H4 (cell line): ENCODE data around the gene GNLY. TPM values are rescaled to one million over a fixed set of nuclear protein-coding genes. Genes with fewer than 3 reads are reported as not detected.

Source experiments
- DNase-seq: peaks from one replicate; pipeline ENCODE4 v3.0.0-alpha.2; 2015; ENCODE audit warnings: low spot score
- total RNA-seq: library from RNA; depleted of rRNA; stranded (reverse); fragments of >200 nt; shearing (Covaris generic); gene quantifications from 2 replicates; pipeline ENCODE4 v1.2.3, GENCODE V29; 2014; rRNA removed

Gene GNLY
- total RNA-seq, 1 experiment from 2014 or later, result not detected

- no peak for DNase-seq
Observed at GRCh38 chr2:85744741-85745601, 50.8 kb downstream of the GNLY start.

DNA sequence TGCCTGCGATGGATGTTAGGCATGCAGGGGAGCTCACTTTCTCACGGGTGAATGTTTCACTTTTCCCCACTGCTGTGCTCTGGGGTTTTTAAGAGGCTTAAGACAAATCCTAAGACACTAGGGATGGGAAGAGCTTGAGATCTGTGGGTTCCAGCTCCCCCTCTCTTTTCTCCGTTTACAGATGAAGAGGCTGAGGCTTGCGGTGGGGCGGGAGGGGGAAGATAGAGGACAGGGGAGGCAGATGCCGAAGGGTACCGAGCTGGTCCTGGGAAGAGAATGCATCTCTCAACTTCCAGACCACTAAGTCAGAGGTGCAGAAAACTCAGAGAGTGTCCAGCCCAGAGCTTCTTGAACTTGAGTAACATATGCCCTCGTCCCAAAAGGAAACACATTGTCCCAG, 51.5 kb downstream of the GNLY start:
- DNase-seq, result no peak

DNA sequence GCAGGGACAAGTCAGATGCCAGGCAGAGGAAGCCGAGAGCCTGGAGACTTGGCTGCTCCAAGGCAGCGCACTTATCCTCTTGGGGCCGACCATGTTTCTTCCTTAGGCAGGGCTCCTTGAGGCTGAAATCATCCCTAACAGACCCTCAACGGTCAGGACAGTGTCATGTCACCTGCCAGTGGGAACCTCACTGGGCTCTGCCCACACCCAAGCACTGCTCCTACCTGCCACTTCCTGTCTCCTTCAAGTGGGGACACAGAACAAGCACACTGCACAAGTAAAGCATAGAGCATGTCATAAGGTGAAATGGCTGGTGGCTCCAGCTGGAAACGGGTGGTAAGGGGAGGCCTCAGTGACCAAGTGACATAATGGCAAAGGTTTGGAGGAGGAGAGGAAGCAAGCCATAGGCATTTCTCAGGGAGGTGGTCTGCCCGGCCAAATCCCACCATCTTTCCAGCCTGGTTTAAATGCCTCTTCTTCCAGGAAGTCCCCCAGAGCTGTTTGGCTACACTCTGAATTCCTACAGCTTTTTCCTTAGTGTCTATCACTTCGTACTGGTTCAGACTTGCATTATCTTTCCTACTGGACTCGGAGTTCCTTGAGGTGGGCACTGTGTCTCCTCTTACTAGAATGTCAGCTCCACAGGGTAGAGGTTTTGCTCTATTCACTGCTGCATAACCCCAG, 52.3 kb downstream of the GNLY start:
- no peak for DNase-seq

DNA sequence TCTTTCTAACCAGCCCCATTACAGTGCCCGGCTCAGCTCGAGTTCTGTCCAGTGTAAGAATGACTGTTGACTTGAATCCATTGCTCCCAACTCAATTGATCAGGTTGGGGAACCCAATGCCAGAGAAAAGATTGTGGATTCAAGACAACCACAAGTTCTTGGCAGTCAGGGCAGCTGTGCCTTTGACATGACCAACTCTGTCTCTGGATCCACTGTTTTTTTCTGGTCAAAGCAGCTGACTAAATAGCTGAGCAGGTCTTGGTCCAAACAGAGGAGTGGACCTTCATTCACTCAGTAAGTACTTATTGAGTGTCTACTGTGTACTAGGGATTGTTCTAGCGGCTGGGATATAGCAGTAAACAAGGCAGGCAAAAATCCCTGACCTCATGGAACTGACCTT, 53.3 kb downstream of the GNLY start:
- no peak for DNase-seq

- no peak for DNase-seq
Observed at GRCh38 chr2:85748039-85748734, 54.0 kb downstream of the GNLY start.

Other genes starting within 250 kb of the GNLY start
- 30.6 and 52.6 TPM in 2 replicates for gene MAT2A, start 155.2 kb upstream of the GNLY start, total RNA-seq
- gene GGCX, start 132.9 kb upstream of the GNLY start, total RNA-seq, result 36.8 and 44.7 TPM in 2 replicates
- 0.43 and 1.3 TPM in 2 replicates for gene VAMP8, start 116.8 kb upstream of the GNLY start, total RNA-seq
- 0.77 and 1.8 TPM in 2 replicates for gene VAMP5, start 109.9 kb upstream of the GNLY start, total RNA-seq
- gene RNF181, start 98.6 kb upstream of the GNLY start, total RNA-seq, result 286 and 303 TPM in 2 replicates
- gene TMEM150A, start 91.7 kb upstream of the GNLY start, total RNA-seq, result 10.2 and 11.1 TPM in 2 replicates
- 18.8 and 20.1 TPM in 2 replicates for gene C2orf68, start 82.3 kb upstream of the GNLY start, total RNA-seq
- 73.4 and 81.2 TPM in 2 replicates for gene USP39, start 78.2 kb upstream of the GNLY start, total RNA-seq
- gene SFTPB, start 26.2 kb upstream of the GNLY start, total RNA-seq, result not detected in 2 replicates
- 13.1 and 13.6 TPM in 2 replicates for gene ATOH8, start 59.6 kb downstream of the GNLY start, total RNA-seq
- gene ST3GAL5, start 194.6 kb downstream of the GNLY start, total RNA-seq, result 17.7 TPM in 2 replicates